Breast epithelium (tissue), 3 donors: ENCODE results near the gene STAM.

Experiments used
- POLR2A ChIP-seq: fragments of 450-650 bp; IDR thresholded peaks from one replicate; pipeline ENCODE4 v1.6.1; 2016; ENCODE audit warnings: antibody characterized with exemption, mild to moderate bottlenecking, moderate library complexity
- POLR2AphosphoS5 ChIP-seq, 3 donors: sonication (generic); formaldehyde crosslinking; IDR thresholded peaks; one replicate each; pipeline ENCODE4 v1.6.1; 2017; ENCODE audit warnings: antibody characterized with exemption in 3 of 3
- TF ChIP-seq, protein P1 (sequence below), 3 donors: fragments of 450-650 bp; IDR thresholded peaks; one replicate each; pipeline ENCODE4 v1.5.1; 2016 to 2017; ENCODE audit warnings: antibody characterized with exemption in 3 of 3, mild to moderate bottlenecking in 3 of 3, moderate library complexity in 3 of 3

DNA sequence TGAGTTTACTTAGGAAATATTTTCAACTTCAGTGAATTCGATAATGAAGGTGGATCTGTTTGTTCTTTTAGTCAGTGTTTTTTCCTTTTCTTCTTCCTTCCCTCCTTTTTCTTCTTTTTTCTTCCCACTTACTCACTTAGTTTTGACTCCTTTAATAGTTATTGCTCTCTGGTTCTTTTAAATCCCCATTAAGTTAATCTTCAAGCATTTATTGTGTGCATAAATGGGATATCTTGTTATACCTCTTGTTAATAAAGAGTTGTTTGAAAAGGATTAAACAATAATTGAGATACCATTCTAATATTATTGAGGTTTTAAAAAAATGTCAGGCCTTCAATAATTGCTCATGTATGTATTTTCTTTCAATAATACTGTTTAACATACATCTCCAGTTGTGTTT is 19.5 kb downstream of the STAM start:
- TF ChIP-seq, protein P1, sequence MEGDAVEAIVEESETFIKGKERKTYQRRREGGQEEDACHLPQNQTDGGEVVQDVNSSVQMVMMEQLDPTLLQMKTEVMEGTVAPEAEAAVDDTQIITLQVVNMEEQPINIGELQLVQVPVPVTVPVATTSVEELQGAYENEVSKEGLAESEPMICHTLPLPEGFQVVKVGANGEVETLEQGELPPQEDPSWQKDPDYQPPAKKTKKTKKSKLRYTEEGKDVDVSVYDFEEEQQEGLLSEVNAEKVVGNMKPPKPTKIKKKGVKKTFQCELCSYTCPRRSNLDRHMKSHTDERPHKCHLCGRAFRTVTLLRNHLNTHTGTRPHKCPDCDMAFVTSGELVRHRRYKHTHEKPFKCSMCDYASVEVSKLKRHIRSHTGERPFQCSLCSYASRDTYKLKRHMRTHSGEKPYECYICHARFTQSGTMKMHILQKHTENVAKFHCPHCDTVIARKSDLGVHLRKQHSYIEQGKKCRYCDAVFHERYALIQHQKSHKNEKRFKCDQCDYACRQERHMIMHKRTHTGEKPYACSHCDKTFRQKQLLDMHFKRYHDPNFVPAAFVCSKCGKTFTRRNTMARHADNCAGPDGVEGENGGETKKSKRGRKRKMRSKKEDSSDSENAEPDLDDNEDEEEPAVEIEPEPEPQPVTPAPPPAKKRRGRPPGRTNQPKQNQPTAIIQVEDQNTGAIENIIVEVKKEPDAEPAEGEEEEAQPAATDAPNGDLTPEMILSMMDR (IDR thresholded peaks at IDR 0.05), result no peak
- TF ChIP-seq POLR2A (no peak), POLR2AphosphoS5 (IDR thresholded peaks at IDR 0.05) (no peak)
